ENCODE results near the gene TCF19.
A peak's percentile ranks its signal among the peaks of the same experiment; 100 is the strongest.

TCF19 gene

GRCh38 chr6:31126396-31127175 lies 31.8 kb upstream of the TCF19 start:
- Histone ChIP-seq H3K4me2 (ENCODE audit: low read length) (no peak overlapping the region), H3K79me2 (ENCODE audit: low read length) (no peaks in the 10 kb centered on the region), H3K9ac (ENCODE audit: low read length) (no peak overlapping the region), H3K36me3 (replicated peaks; ENCODE audit: low read depth, low read length) (no peaks in the 10 kb centered on the region), H3K9me3 (ENCODE audit: insufficient read depth, low read length) (no peaks in the 10 kb centered on the region), H3K4me1 (ENCODE audit: low read length) (peaks cover 10% of the 10 kb centered on the region), H3K27ac (ENCODE audit: low read length) (no peak overlapping the region), H2AFZ (ENCODE audit: low read depth, low read length) (no peak overlapping the region), H3K4me3 (ENCODE audit: low read length) (no peak overlapping the region), H3K27me3 (ENCODE audit: low read depth, low read length) (no peaks in the 10 kb centered on the region), H4K20me1 (ENCODE audit: insufficient read depth, low read length) (no peaks in the 10 kb centered on the region)
- TF ChIP-seq CTCF (IDR thresholded peaks at IDR 0.05; ENCODE audit: low read depth, low read length) (no peak), EZH2phosphoT487 (IDR thresholded peaks at IDR 0.05; ENCODE audit: low read depth) (no peak)

GRCh38 chr6:31128093-31128676 lies 30.2 kb upstream of the TCF19 start:
- H4K20me1 ChIP-seq (ENCODE audit: insufficient read depth, low read length) = no peaks in the 10 kb centered on the region
- no peak overlapping the region for H3K9ac ChIP-seq (ENCODE audit: low read length)
- peaks cover 10% of the 10 kb centered on the region for H3K4me1 ChIP-seq (ENCODE audit: low read length)
- no peaks in the 10 kb centered on the region for H3K79me2 ChIP-seq (ENCODE audit: low read length)
- H3K27ac ChIP-seq (ENCODE audit: low read length) = no peak overlapping the region
- no peaks in the 10 kb centered on the region for H3K9me3 ChIP-seq (ENCODE audit: insufficient read depth, low read length)
- no peaks in the 10 kb centered on the region for H3K27me3 ChIP-seq (ENCODE audit: low read depth, low read length)
- no peaks in the 10 kb centered on the region for H3K36me3 ChIP-seq (replicated peaks; ENCODE audit: low read depth, low read length)
- H3K4me3 ChIP-seq (ENCODE audit: low read length) = 0 out of 2 replicates have a peak overlapping the region, but pooled peaks have one; percentile 31
- H2AFZ ChIP-seq (ENCODE audit: low read depth, low read length) = 0 out of 2 replicates have a peak overlapping the region, but pooled peaks have one; percentile 70
- H3K4me2 ChIP-seq (ENCODE audit: low read length) = peak overlapping the region; percentile 56
- TF ChIP-seq CTCF (IDR thresholded peaks at IDR 0.05; ENCODE audit: low read depth, low read length) = peak; percentile 56
- TF ChIP-seq EZH2phosphoT487 (IDR thresholded peaks at IDR 0.05; ENCODE audit: low read depth) = no peak

GRCh38 chr6:31129130-31129529 lies 29.3 kb upstream of the TCF19 start:
- H3K27me3 ChIP-seq (ENCODE audit: low read depth, low read length) = no peaks in the 10 kb centered on the region
- no peak overlapping the region for H3K4me3 ChIP-seq (ENCODE audit: low read length)
- H3K36me3 ChIP-seq (replicated peaks; ENCODE audit: low read depth, low read length) = no peaks in the 10 kb centered on the region
- no peaks in the 10 kb centered on the region for H4K20me1 ChIP-seq (ENCODE audit: insufficient read depth, low read length)
- H3K27ac ChIP-seq (ENCODE audit: low read length) = no peak overlapping the region
- H3K4me1 ChIP-seq (ENCODE audit: low read length) = peaks cover 10% of the 10 kb centered on the region
- no peak overlapping the region for H3K4me2 ChIP-seq (ENCODE audit: low read length)
- H3K9me3 ChIP-seq (ENCODE audit: insufficient read depth, low read length) = no peaks in the 10 kb centered on the region
- H2AFZ ChIP-seq (ENCODE audit: low read depth, low read length) = no peak overlapping the region
- no peak for TF ChIP-seq CTCF (IDR thresholded peaks at IDR 0.05; ENCODE audit: low read depth, low read length)
- H3K79me2 ChIP-seq (ENCODE audit: low read length) = no peaks in the 10 kb centered on the region
- H3K9ac ChIP-seq (ENCODE audit: low read length) = no peak overlapping the region

- H3K4me2 ChIP-seq (ENCODE audit: low read length) = no peak overlapping the region
- H3K4me3 ChIP-seq (ENCODE audit: low read length) = no peak overlapping the region
- no peak overlapping the region for H2AFZ ChIP-seq (ENCODE audit: low read depth, low read length)
- no peaks in the 10 kb centered on the region for H3K79me2 ChIP-seq (ENCODE audit: low read length)
- no peaks in the 10 kb centered on the region for H4K20me1 ChIP-seq (ENCODE audit: insufficient read depth, low read length)
- H3K9ac ChIP-seq (ENCODE audit: low read length) = no peak overlapping the region
- peaks cover 10% of the 10 kb centered on the region for H3K4me1 ChIP-seq (ENCODE audit: low read length)
- H3K27me3 ChIP-seq (ENCODE audit: low read depth, low read length) = no peaks in the 10 kb centered on the region
- no peak for TF ChIP-seq EZH2phosphoT487 (IDR thresholded peaks at IDR 0.05; ENCODE audit: low read depth)
- TF ChIP-seq CTCF (IDR thresholded peaks at IDR 0.05; ENCODE audit: low read depth, low read length) = no peak
- H3K36me3 ChIP-seq (replicated peaks; ENCODE audit: low read depth, low read length) = no peaks in the 10 kb centered on the region
- H3K27ac ChIP-seq (ENCODE audit: low read length) = no peak overlapping the region
- no peaks in the 10 kb centered on the region for H3K9me3 ChIP-seq (ENCODE audit: insufficient read depth, low read length)
Observed at GRCh38 chr6:31130751-31131150, 27.6 kb upstream of the TCF19 start.

All from OCI-LY3 (cell line).